Measurements from ENCODE around the gene NUP98.
A peak's percentile ranks its signal among the peaks of the same experiment; 100 is the strongest.
"Not testable (repeated sequence)": the region's sequence is repeated elsewhere in the genome, so short reads cannot be mapped to it uniquely, and the experiment has no call there.

NUP98 gene

DNA sequence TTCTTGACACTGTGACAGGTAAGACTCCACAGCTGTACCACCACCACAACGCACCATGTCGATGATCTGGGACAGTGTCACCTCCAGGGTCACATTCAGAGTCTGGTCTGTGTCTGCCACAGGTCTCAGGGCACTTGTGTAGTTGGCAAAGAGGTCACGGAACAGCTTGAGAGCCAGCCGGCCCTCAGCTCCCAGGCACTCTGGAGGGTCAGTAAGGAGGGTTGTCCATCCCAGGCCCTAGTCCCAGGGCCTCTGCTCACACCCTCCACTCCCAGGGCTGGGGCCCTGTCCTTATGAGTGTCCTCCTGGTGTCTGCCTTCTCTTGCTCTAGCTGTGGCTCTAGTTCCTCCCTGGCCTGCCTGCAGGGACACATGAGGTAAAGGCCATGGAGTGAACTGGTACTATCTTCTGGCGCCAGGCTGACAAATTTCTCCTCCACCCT, 127.6 kb downstream of the NUP98 start:
- DNase-seq (ENCODE audit: low spot score) = no peak

- no peak for DNase-seq (ENCODE audit: low spot score)
Observed at GRCh38 chr11:3669128-3669527, 128.2 kb downstream of the NUP98 start.

- no peak for DNase-seq (ENCODE audit: low spot score)
Observed at GRCh38 chr11:3667149-3668035, 130.0 kb downstream of the NUP98 start.

DNA sequence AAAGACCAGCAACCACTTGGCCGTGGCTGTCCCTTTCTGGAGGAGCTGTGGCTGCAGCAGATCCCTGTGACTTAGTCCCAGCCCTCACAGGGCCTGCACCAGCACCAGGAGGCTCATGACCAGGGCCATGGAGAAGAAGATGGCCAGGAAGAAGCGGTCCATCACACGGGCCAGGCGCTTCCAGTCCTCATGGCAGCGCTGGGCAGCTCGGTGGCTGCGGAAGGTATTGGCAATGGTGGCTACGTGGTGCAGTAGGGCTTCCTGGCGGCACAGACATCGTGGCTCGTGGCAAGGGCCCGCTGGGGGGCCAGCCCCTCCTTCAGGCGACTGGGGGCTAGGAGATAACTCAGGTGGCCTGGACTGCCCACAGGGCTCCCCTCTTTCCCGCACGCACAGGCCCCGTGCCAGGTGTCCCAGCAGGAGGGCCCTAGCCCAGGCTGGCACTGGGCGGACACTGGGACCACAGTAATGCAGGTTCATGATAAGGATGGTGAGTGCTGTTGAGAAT, 131.3 kb downstream of the NUP98 start:
- DNase-seq (ENCODE audit: low spot score) = no peak

DNA sequence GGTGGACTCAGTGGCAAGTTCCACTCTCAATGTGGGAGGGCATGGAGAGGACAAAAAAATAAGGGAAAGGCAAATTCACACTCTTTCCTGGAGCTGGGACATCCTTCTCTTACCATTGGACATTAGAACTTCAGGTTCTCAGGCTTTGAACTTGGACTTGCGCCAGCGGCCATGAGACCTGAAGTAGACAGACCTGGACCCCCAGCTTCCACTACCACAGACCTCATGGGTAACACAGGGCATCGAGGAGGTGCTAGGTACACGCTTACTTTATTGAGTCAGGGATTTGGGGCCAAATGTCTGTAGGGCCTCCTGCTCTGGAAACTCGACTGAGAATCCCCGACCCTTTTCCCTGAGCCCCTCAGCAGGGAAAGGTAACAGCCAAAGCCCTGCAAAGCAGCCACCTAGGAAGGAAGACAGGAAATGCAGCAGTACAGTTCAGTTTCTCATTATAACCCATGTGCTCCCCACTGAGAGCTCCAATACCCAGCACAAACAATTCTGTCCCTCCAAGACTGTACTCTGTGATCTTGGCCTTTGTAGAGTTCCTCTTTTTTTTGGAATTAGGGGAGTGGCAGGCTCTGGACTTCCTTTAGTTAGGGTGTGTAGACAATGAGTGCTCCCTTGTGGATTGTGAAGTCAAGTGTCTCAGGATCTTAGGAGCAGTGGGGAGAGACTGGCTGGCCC, 131.9 kb downstream of the NUP98 start:
- no peak for DNase-seq (ENCODE audit: low spot score)

- no peak for DNase-seq (ENCODE audit: low spot score)
Observed at GRCh38 chr11:3664032-3664630, 133.2 kb downstream of the NUP98 start.

GRCh38 chr11:3662856-3663255, 134.5 kb downstream of the NUP98 start:
- no peak for DNase-seq (ENCODE audit: low spot score)

GRCh38 chr11:3660960-3661359, 136.4 kb downstream of the NUP98 start:
- DNase-seq (ENCODE audit: low spot score) = no peak

- no peak for DNase-seq (ENCODE audit: low spot score)
Observed at GRCh38 chr11:3659595-3660515, 137.5 kb downstream of the NUP98 start.

- DNase-seq (ENCODE audit: low spot score) = no peak
Observed at GRCh38 chr11:3658252-3658651, 139.1 kb downstream of the NUP98 start.

DNA sequence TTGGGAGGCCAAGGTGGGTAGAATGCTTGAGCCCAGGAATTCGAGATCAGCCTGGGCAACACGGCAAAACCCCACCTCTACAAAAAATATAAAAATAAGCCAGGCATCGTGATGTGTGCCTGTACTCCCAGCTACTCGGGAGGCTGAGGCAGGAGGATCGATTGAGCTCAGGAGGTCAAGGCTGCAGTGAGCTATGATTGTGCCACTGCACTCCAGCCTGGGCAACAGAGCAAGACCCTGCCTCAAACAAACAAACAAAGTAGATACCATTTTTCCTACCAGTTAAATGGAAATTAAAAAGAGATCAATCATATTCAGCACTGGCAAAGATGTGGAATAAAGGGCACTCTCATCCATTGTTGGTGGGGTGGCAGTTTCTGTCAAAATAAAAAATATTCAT, 140.0 kb downstream of the NUP98 start:
- not testable (repeated sequence) for DNase-seq (ENCODE audit: low spot score)

GRCh38 chr11:3655547-3655946, 141.8 kb downstream of the NUP98 start:
- DNase-seq (ENCODE audit: low spot score) = no peak

- not testable (repeated sequence) for DNase-seq (ENCODE audit: low spot score)
Observed at GRCh38 chr11:3652514-3652913, 144.8 kb downstream of the NUP98 start.

DNA sequence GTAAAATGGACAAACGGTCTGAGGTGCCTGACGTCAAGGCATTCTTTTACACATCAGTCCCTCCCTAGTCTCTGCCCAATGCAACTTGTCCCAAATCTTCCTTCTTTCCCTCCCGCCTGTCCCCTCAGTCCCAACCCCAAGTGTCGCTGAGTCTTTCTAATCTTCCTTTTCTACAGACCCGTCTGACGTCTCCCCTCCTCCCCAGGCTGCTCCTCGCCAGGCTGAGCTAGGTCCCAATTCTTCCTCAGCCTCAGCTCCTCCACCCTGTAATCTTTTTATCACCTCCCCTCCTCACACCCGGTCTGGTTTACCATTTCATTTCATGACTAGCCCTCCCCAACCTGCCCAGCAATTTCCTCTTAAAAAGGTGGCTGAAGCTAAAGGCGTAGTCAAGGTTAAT, 148.0 kb downstream of the NUP98 start:
- DNase-seq (ENCODE audit: low spot score) = not testable (repeated sequence)

DNA sequence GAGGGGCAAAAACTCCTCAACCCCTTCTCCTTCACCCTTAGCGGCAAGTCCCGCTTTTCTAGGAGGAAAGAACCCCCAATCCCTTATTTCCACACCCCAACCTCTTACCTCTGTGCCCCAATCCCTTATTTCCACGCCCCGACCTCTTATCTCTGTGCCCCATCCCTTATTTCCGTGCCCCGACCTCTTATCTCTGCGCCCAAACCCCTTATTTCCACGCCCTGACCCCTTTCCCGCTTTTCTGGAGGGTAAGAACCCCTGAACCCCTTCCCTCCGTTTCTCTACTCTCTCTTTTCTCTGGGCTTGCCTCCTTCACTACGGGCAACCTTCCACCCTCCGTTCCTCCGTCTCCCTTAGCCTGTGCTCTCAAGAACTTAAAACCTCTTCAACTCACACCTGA, 148.5 kb downstream of the NUP98 start:
- not testable (repeated sequence) for DNase-seq (ENCODE audit: low spot score)

- DNase-seq (ENCODE audit: low spot score) = no peak
Observed at GRCh38 chr11:3645552-3645951, 151.8 kb downstream of the NUP98 start.

GRCh38 chr11:3644817-3645235, 152.5 kb downstream of the NUP98 start, which contains the start of gene ART1:
Gene ART1, plus strand, starts transcription at chr11:3645128. Its CDS starts 14,086 bp downstream, at chr11:3659214.
- no peak for DNase-seq (ENCODE audit: low spot score)

GRCh38 chr11:3643102-3643546, 154.2 kb downstream of the NUP98 start:
- not testable (repeated sequence) for DNase-seq (ENCODE audit: low spot score)

- DNase-seq (ENCODE audit: low spot score) = peak; percentile 36
Observed at GRCh38 chr11:3642071-3642951, 155.0 kb downstream of the NUP98 start.

DNA sequence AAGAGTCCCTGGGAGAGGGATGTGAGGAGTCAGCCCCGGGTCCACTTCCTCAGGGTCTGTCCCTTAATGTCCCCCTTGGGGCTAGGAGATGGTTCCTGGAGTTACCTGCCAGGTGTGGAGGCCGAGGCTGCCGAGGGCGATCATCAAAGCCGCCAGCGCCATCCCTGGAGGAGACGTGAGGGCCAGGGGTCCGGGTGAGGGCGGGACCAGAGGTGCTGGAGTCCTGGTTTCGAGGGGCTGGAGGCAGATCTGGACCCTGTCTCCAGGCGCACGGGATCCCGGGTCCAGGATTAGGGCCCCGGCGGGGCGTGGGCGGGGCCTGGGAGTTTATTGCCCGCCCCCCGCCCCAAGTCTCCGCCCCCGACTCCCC, 155.7 kb downstream of the NUP98 start, which contains the start of gene ART5:
ART5 (minus strand) TSS at position 292 of the 370 bp plus-strand sequence; CDS start at position 162, 130 bp downstream.
- no peak for DNase-seq (ENCODE audit: low spot score)
